Prostate gland (tissue), 2 donors: ENCODE measurements around the gene ANGPTL2. TPM values are rescaled to one million over a fixed set of nuclear protein-coding genes. Genes with fewer than 3 reads are reported as not detected.

ENCODE experiments used
- DNase-seq: peaks from one replicate; pipeline ENCODE4 v3.0.0-alpha.2; 2019; ENCODE audit warnings: low spot score
- H3K27ac ChIP-seq, 2 donors: fragments of 200-600 bp; sonication (generic); 2 replicates each; pipeline ENCODE4 v1.5.1; 2017 to 2019
- H3K27me3 ChIP-seq: fragments of 200-600 bp; sonication (generic); replicated peaks from 2 replicates; pipeline ENCODE4 v1.5.1; 2019; ENCODE audit not compliant: insufficient read depth
- H3K36me3 ChIP-seq, 2 donors: fragments of 200-600 bp; sonication (generic); 1 replicate in 1 of 2; 2 replicates in 1 of 2; pipeline versions ENCODE4 v1.5.1 to v1.8.1; 2017 to 2019
- H3K4me1 ChIP-seq: fragments of 200-600 bp; sonication (generic); replicated peaks from 2 replicates; pipeline ENCODE4 v1.5.1; 2019
- H3K4me3 ChIP-seq, 2 donors: fragments of 200-600 bp; sonication (generic); 2 replicates each; pipeline ENCODE4 v1.5.1; 2017 to 2019
- H3K9me3 ChIP-seq: fragments of 200-600 bp; sonication (generic); 2 replicates; pipeline ENCODE4 v1.5.1; 2017
- POLR2A ChIP-seq: fragments of 450-650 bp; IDR thresholded peaks from one replicate; pipeline ENCODE4 v1.6.1; 2016; ENCODE audit warnings: antibody characterized with exemption, mild to moderate bottlenecking
- POLR2AphosphoS5 ChIP-seq: sonication (generic); formaldehyde crosslinking; IDR thresholded peaks from one replicate; pipeline ENCODE4 v1.6.1; 2017; ENCODE audit warnings: antibody characterized with exemption
- WGBS: methylation state at CpG from one replicate; pipeline ENCODE4 v1.1.5; 2018; 5-methylcytosine and 5-hydroxymethylcytosine counted together
- intact Hi-C: fragments of 100-400 bp; cut with DNase I; formaldehyde crosslinking; loops from one replicate; pipeline ENCODE4 v1.14.2; 2022
- total RNA-seq, 2 donors: library from RNA; depleted of rRNA; stranded (reverse); fragments of >200 nt; gene quantifications; one replicate each; pipeline ENCODE4 v1.1.0, GENCODE V29; 2016
- TF ChIP-seq, protein P1 (sequence below), 4 experiments: fragments of 200-600 bp in 2 of 4; fragments of 450-650 bp in 2 of 4; sonication (generic) in 2 of 4; IDR thresholded peaks; 1 replicate in 3 of 4; 2 replicates in 1 of 4; pipeline ENCODE4 v1.5.1; 2016 to 2019; ENCODE audit warnings: antibody characterized with exemption in 4 of 4, mild to moderate bottlenecking in 2 of 4, moderate library complexity in 2 of 4

ANGPTL2 gene
- total RNA-seq, 2 donors from 2014 or later = 17.3 to 43.2 TPM

DNA sequence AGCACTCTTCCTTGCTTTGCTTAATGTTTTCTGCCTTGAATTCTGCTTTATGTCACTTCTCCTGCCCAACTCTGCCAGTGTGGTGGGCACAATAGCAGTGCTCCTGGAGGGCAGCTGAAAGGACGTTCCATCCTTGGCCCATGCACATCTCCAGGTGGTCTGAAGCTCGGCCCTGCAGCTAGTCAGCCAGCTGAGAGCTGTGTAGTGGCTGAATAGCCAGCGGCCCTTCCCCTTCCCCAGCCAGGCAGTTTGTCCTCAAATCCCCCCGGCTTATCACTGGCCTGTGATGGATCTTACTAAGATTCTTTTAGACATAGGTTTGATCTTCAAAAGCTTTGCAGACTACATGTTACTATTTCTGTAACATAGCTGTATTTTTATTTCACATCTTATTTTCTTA is 42.7 kb upstream of the ANGPTL2 start:
- no peak for DNase-seq
- Histone ChIP-seq H3K36me3 (no peaks in the 10 kb centered on the region), H3K9me3 (no peaks in the 10 kb centered on the region), H3K27me3 (no peaks in the 10 kb centered on the region), H3K27ac (no peak overlapping the region), H3K4me1 (no peaks in the 10 kb centered on the region), H3K4me3 (no peak overlapping the region)
- 86% methylated on average over 4 of the region's 4 CpGs for WGBS
- intact Hi-C loops = no loop called here
- TF ChIP-seq, protein P1, sequence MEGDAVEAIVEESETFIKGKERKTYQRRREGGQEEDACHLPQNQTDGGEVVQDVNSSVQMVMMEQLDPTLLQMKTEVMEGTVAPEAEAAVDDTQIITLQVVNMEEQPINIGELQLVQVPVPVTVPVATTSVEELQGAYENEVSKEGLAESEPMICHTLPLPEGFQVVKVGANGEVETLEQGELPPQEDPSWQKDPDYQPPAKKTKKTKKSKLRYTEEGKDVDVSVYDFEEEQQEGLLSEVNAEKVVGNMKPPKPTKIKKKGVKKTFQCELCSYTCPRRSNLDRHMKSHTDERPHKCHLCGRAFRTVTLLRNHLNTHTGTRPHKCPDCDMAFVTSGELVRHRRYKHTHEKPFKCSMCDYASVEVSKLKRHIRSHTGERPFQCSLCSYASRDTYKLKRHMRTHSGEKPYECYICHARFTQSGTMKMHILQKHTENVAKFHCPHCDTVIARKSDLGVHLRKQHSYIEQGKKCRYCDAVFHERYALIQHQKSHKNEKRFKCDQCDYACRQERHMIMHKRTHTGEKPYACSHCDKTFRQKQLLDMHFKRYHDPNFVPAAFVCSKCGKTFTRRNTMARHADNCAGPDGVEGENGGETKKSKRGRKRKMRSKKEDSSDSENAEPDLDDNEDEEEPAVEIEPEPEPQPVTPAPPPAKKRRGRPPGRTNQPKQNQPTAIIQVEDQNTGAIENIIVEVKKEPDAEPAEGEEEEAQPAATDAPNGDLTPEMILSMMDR (IDR thresholded peaks at IDR 0.05) = no peak
- no peak for TF ChIP-seq POLR2A
- TF ChIP-seq POLR2AphosphoS5 = no peak

DNA sequence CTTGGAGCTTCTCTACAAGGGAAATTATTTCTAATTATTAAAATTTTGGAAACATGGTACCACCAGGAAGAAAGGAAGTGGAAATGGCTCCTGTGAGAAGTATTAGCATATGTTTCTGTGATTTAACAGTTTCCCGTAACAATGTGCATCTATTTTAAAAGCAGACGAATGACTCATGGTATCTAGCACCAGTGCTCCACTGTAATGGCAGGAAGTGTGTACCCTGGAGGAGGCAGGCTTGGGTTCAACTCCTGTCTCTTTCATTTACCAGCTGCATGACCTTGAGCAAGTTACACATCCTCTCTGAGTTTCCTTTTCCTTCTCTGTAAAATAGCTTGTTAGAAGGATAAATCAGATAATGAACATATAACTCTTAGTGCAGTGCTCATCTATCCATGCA is 41.0 kb upstream of the ANGPTL2 start:
- Histone ChIP-seq H3K4me3 (no peak overlapping the region), H3K4me1 (no peaks in the 10 kb centered on the region), H3K36me3 (no peaks in the 10 kb centered on the region), H3K27ac (no peak overlapping the region), H3K9me3 (no peaks in the 10 kb centered on the region), H3K27me3 (no peaks in the 10 kb centered on the region)
- WGBS = 66% methylated on average over 2 of the region's 2 CpGs
- intact Hi-C loops = no loop called here
- no peak for DNase-seq
- TF ChIP-seq POLR2AphosphoS5 (no peak), POLR2A (no peak)
- TF ChIP-seq, protein P1 (IDR thresholded peaks at IDR 0.05) = no peak

DNA sequence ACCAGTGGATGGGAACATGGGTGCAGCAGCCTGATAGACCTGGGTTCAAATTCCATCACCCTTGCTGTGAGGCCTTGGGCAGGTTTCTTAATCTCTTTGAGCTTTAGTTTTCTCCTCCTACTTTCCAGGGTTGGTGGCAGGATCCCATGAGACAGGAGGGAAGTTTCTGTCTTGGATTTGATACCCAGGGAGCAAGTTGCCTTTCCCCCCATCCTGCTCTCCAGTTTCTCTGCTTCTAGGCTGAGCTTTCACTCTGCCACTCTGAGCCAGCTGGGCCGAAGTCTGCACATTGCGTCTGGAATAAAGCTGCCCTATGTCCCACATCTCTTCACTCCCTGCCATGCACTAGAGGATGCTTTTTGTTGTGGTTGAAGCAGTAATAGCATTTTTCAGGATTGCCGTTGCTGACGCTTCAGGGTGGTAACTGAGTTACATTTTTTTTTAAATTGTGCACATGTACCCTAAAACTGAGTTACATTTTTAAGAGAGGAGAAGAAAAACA is 40.5 kb upstream of the ANGPTL2 start:
- 92% methylated on average over 4 of the region's 4 CpGs for WGBS
- intact Hi-C loops = no loop called here

DNA sequence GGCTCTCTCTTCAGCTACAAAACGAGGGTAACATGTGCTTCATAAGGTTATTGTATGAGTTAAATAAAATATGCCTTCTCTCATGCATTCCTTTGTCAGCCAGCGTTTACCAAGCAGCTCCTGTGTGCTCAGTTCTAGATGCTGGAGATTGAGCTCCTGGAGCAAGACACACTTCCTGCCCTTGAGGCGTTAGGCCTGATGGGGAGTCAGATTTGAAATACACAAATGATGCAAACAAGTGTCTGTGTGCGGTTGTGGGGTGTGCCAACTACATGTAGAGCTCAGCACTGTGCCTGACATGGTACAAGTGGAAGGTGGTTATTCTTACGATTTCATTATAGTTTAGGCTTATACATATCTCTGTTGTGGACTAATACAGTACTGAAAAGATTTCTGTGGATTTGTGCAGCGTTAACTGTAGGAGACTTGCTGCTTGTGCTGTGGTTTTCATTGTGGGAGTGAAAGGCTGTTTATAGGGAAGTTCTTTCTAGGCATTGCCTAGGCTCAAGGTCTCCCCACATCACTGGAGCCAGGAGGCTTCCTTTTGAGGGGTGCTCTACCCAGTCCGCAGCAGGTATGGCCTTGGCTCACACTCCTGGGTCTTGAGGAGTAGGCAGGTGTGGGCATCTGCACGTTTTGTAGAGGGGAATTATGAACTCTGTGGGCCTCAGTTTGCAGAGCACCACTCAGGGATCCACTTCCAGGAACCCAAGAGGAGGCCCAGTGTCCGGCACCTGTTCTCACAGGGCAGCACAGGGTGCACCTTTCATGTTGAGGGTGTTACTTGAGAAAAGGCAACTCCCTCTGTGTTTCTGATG is 39.8 kb upstream of the ANGPTL2 start:
- H3K27ac ChIP-seq = no peak overlapping the region

More for the DNA sequence above, 40.5 kb upstream of the ANGPTL2 start:
- H3K27me3 ChIP-seq = no peaks in the 10 kb centered on the region
- H3K9me3 ChIP-seq = no peaks in the 10 kb centered on the region
- no peak overlapping the region for H3K4me3 ChIP-seq
- DNase-seq = no peak
- TF ChIP-seq, protein P1 (IDR thresholded peaks at IDR 0.05) = no peak
- TF ChIP-seq POLR2A (no peak), POLR2AphosphoS5 (no peak)
- H3K36me3 ChIP-seq = no peaks in the 10 kb centered on the region
- H3K4me1 ChIP-seq = no peaks in the 10 kb centered on the region
- H3K27ac ChIP-seq = no peak overlapping the region

DNA sequence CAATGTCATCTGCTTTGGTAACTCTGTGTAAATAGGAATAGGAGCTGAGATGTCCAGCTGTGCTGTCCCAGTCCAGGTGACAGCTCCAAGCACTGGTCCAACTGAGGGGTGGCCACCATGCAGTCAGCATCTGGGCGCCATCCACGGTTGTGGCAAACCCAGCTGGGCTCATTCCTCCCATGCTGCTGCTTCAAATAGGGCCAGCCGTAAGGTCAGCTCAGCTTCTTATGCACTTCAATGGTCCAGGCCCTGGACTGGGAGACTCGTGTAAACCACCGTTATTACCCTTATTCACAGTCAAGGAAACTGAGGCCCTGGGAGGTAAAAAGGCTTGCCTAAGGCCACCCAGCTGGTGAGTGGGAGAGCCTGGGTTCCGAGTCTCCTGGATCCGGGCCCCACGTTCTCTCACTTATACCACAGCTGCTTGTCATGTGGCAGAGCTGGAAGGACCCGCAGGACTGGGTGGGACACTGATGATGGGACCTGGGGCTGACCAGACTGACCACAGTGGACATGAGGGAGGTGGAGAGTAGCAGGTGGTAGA is 38.7 kb upstream of the ANGPTL2 start:
- intact Hi-C loops = no loop called here
- Histone ChIP-seq H3K36me3 (no peaks in the 10 kb centered on the region), H3K4me1 (no peaks in the 10 kb centered on the region), H3K4me3 (no peak overlapping the region), H3K9me3 (no peaks in the 10 kb centered on the region), H3K27ac (no peak overlapping the region), H3K27me3 (no peaks in the 10 kb centered on the region)
- 96% methylated on average over 7 of the region's 9 CpGs for WGBS
- no peak for DNase-seq
- TF ChIP-seq POLR2AphosphoS5 (no peak), POLR2A (no peak)
- TF ChIP-seq, protein P1 (IDR thresholded peaks at IDR 0.05) = no peak

More for the DNA sequence above, 39.8 kb upstream of the ANGPTL2 start:
- Histone ChIP-seq H3K4me1 (no peaks in the 10 kb centered on the region), H3K9me3 (no peaks in the 10 kb centered on the region), H3K27me3 (no peaks in the 10 kb centered on the region), H3K36me3 (no peaks in the 10 kb centered on the region), H3K4me3 (no peak overlapping the region)
- intact Hi-C loops = no loop called here
- DNase-seq = no peak
- no peak for TF ChIP-seq POLR2AphosphoS5
- no peak for TF ChIP-seq POLR2A
- 58% methylated on average over 9 of the region's 9 CpGs for WGBS
